Type B pancreatic cell (in vitro differentiated cells): ENCODE measurements around the gene CAMTA1. TPM values are rescaled to one million over a fixed set of nuclear protein-coding genes. Genes with fewer than 3 reads are reported as not detected.

Source experiments
- DNase-seq: peaks from one replicate; pipeline ENCODE4 v3.0.0; 2021; ENCODE audit warnings: mixed read lengths; ENCODE audit not compliant: unreplicated experiment; ENCODE audit errors: extremely low spot score
- H3K27ac Mint-ChIP-seq: 2 replicates; pipeline ENCODE4 v1.8.0; 2021; ENCODE audit warnings: mild to moderate bottlenecking, mixed read lengths
- H3K27me3 Mint-ChIP-seq: 2 replicates; pipeline ENCODE4 v1.8.0; 2021; ENCODE audit warnings: mixed read lengths
- H3K36me3 Mint-ChIP-seq: 2 replicates; pipeline ENCODE4 v1.8.0; 2021; ENCODE audit warnings: mixed read lengths
- H3K4me1 Mint-ChIP-seq: one replicate; pipeline ENCODE4 v1.8.0; 2021; ENCODE audit warnings: mixed read lengths; ENCODE audit not compliant: unreplicated experiment
- H3K4me3 Mint-ChIP-seq: 2 replicates; pipeline ENCODE4 v1.8.0; 2021; ENCODE audit warnings: mild to moderate bottlenecking, mixed read lengths
- H3K9me3 Mint-ChIP-seq: 2 replicates; pipeline ENCODE4 v1.8.0; 2021; ENCODE audit warnings: mixed read lengths
- CTCF ChIP-seq: fragments of 200-600 bp; sonication (generic); conservative IDR thresholded peaks from 2 replicates; pipeline ENCODE4 v1.5.0; 2021; ENCODE audit warnings: antibody characterized with exemption, mild to moderate bottlenecking
- total RNA-seq: library from RNA; stranded (reverse); gene quantifications from 2 replicates; pipeline ENCODE4 v1.2.1, GENCODE V29; 2021; ENCODE audit warnings: low replicate concordance

Gene CAMTA1
- total RNA-seq, 1 donor from 2014 or later, result 82.5 TPM

- peak; percentile 44 for DNase-seq
- Mint-ChIP-seq H3K27ac (no peak overlapping the region), H3K4me1 (peaks cover 9% of the 10 kb centered on the region), H3K4me3 (no peak overlapping the region), H3K9me3 (no peaks in the 10 kb centered on the region), H3K27me3 (no peaks in the 10 kb centered on the region), H3K36me3 (no peaks in the 10 kb centered on the region)
- no peak for TF ChIP-seq CTCF
These were observed 636.8 kb downstream of the CAMTA1 start for GRCh38 chr1:7422081-7422480.

GRCh38 chr1:7422561-7422960 is 637.3 kb downstream of the CAMTA1 start:
- Mint-ChIP-seq H3K9me3 (no peaks in the 10 kb centered on the region), H3K4me1 (peaks cover 11% of the 10 kb centered on the region), H3K27me3 (no peaks in the 10 kb centered on the region), H3K27ac (no peak overlapping the region), H3K4me3 (no peak overlapping the region), H3K36me3 (no peaks in the 10 kb centered on the region)
- peak; percentile 43 for DNase-seq
- TF ChIP-seq CTCF, result no peak

- TF ChIP-seq CTCF, result no peak
- peak; percentile 58 for DNase-seq
- Mint-ChIP-seq H3K9me3 (no peaks in the 10 kb centered on the region), H3K27me3 (no peaks in the 10 kb centered on the region), H3K4me3 (no peak overlapping the region), H3K27ac (no peak overlapping the region), H3K36me3 (no peaks in the 10 kb centered on the region), H3K4me1 (peaks cover 11% of the 10 kb centered on the region)
These were observed 637.7 kb downstream of the CAMTA1 start for GRCh38 chr1:7422966-7423365.

- Mint-ChIP-seq H3K9me3 (no peaks in the 10 kb centered on the region), H3K4me1 (peaks cover 11% of the 10 kb centered on the region), H3K4me3 (no peak overlapping the region), H3K27me3 (no peaks in the 10 kb centered on the region), H3K36me3 (no peaks in the 10 kb centered on the region), H3K27ac (no peak overlapping the region)
- no peak for TF ChIP-seq CTCF
- no peak for DNase-seq
These were observed 639.2 kb downstream of the CAMTA1 start for GRCh38 chr1:7424352-7424890.

- Mint-ChIP-seq H3K9me3 (no peaks in the 10 kb centered on the region), H3K4me3 (no peak overlapping the region), H3K27me3 (no peaks in the 10 kb centered on the region), H3K4me1 (peaks cover 11% of the 10 kb centered on the region), H3K36me3 (no peaks in the 10 kb centered on the region), H3K27ac (no peak overlapping the region)
- no peak for TF ChIP-seq CTCF
- DNase-seq, result no peak
These were observed 640.0 kb downstream of the CAMTA1 start for GRCh38 chr1:7425229-7425628.

GRCh38 chr1:7425771-7426170 is 640.5 kb downstream of the CAMTA1 start:
- TF ChIP-seq CTCF, result no peak
- no peak overlapping the region for H3K27ac Mint-ChIP-seq
- H3K36me3 Mint-ChIP-seq, result no peaks in the 10 kb centered on the region
- H3K9me3 Mint-ChIP-seq, result no peaks in the 10 kb centered on the region
- H3K27me3 Mint-ChIP-seq, result no peaks in the 10 kb centered on the region
- no peak overlapping the region for H3K4me3 Mint-ChIP-seq
- DNase-seq, result no peak
- H3K4me1 Mint-ChIP-seq, result peaks cover 11% of the 10 kb centered on the region
